ENCODE measurements around the gene SPATA31D4.

- TF ChIP-seq, protein P1, sequence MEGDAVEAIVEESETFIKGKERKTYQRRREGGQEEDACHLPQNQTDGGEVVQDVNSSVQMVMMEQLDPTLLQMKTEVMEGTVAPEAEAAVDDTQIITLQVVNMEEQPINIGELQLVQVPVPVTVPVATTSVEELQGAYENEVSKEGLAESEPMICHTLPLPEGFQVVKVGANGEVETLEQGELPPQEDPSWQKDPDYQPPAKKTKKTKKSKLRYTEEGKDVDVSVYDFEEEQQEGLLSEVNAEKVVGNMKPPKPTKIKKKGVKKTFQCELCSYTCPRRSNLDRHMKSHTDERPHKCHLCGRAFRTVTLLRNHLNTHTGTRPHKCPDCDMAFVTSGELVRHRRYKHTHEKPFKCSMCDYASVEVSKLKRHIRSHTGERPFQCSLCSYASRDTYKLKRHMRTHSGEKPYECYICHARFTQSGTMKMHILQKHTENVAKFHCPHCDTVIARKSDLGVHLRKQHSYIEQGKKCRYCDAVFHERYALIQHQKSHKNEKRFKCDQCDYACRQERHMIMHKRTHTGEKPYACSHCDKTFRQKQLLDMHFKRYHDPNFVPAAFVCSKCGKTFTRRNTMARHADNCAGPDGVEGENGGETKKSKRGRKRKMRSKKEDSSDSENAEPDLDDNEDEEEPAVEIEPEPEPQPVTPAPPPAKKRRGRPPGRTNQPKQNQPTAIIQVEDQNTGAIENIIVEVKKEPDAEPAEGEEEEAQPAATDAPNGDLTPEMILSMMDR (IDR thresholded peaks at IDR 0.05; ENCODE audit: low read length), result no peak
- no peak for TF ChIP-seq EZH2 (optimal IDR thresholded peaks at IDR 0.05; ENCODE audit: low read depth, low read length)
These were observed 35.8 kb upstream of the SPATA31D4 start for GRCh38 chr9:81892440-81892839.
